Esophagus squamous epithelium (tissue), 4 donors: ENCODE data around the gene SPTBN4.

Experiments
- CTCF ChIP-seq, 6 experiments: fragments of 450-650 bp in 4 of 6; fragments of 200-600 bp in 2 of 6; sonication (generic) in 2 of 6; IDR thresholded peaks; one replicate each; pipeline ENCODE4 v1.5.1; 2016 to 2019; ENCODE audit warnings: antibody characterized with exemption in 6 of 6, mild to moderate bottlenecking in 4 of 6, moderate library complexity in 4 of 6
- POLR2A ChIP-seq, 4 donors: fragments of 450-650 bp; IDR thresholded peaks; one replicate each; pipeline ENCODE4 v1.6.1; 2017; ENCODE audit warnings: antibody characterized with exemption in 4 of 4, mild to moderate bottlenecking in 4 of 4, moderate library complexity in 3 of 4

GRCh38 chr19:40621966-40622772, 155.4 kb downstream of the SPTBN4 start:
- TF ChIP-seq POLR2A (IDR thresholded peaks at IDR 0.05) (no peak), CTCF (IDR thresholded peaks at IDR 0.05) (no peak)
